Right ventricle myocardium superior (tissue), 1 donor: Measurements from ENCODE around the gene ALG1. TPM values are rescaled to one million over a fixed set of nuclear protein-coding genes. Genes with fewer than 3 reads are reported as not detected.
"Not testable (repeated sequence)": the region's sequence is repeated elsewhere in the genome, so short reads cannot be mapped to it uniquely, and the experiment has no call there.

Experiments
- ATAC-seq: fragments of 200-7000 bp; cut with Tn5 transposase; one replicate; pipeline ENCODE4 v1.9.1; 2020; ENCODE audit warnings: mild to moderate bottlenecking; ENCODE audit not compliant: poor library complexity
- DNase-seq: peaks from one replicate; pipeline ENCODE4 v3.0.0-alpha.2; 2020
- intact Hi-C: fragments of 100-400 bp; cut with DNase I; formaldehyde crosslinking; loops from one replicate; pipeline ENCODE4 v1.11.2; 2022
- total RNA-seq: library from RNA; stranded (reverse); fragmentation: NEBNext Ultra II Directional; extraction: Animal tissue kit (Norgen Biotek cat#: 25700); gene quantifications from one replicate; pipeline ENCODE4 v1.2.1, GENCODE V29; 2021
- donor health status: DM: no; HTN: yes; CAD: no; lungs with severe emphysema.

Gene ALG1
- total RNA-seq, 1 donor from 2014 or later, result 8.5 TPM

- intact Hi-C loops, result no loop called here
- no peak for DNase-seq
Observed at GRCh38 chr16:5042574-5043171, 29.0 kb upstream of the ALG1 start.

GRCh38 chr16:5044011-5044540, 27.6 kb upstream of the ALG1 start:
- intact Hi-C loops, result no loop called here
- no peak for ATAC-seq
- DNase-seq, result peak; percentile 2

More at GRCh38 chr16:5042574-5043171, 29.0 kb upstream of the ALG1 start:
- ATAC-seq, result no peak

DNA sequence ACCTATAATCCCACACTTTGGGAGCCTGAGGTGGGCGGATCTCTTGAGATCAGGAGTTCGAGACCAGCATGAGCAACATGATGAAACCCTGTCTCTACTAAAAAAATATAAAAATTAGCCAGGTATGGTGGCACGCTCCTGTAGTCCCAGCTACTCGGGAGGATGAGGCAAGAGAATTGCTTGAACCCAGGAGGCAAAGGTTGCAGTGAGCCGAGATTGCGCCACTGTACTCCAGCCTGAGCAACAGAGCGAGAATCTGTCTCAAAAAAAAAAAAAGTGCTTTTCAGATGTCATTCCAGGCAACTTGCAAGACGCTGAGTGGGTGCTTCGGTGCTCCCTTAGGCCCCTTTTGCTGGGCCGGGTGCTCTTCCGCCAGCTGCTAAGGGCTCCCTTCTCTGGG, 27.1 kb upstream of the ALG1 start:
- intact Hi-C loops, ATAC-seq, DNase-seq: not testable (repeated sequence)

DNA sequence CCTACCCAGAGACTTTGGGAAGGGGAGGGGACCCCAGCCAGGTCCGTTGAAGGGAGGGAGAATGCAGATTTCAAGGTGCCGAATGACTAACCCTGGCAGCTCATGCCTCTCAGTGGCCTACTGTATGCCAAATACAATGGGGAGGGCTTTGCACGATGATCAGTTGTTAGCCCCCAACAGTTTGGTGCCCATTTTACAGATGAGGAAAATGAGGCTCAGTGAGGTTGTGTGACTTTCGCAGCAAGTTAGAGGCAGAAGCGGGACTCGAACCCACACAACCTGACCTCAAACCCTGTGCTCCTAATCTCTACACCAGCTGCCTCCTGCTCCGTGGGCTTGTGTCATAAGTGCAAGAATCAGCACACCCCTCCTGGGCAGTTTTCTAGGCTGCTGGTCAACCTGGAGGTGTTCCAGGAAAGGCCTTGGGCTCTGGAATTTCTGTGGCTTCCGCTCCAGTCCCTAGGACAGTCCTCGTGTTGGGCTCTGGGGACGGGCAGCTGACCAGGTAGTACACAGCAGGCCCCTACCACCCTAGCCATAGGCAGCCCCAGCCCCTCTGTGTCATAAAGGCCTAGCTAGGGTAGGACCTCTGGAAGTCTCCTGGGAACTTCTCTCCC, 26.0 kb upstream of the ALG1 start:
- DNase-seq, result peak; percentile 2
- intact Hi-C loops, result no loop called here
- no peak for ATAC-seq

- intact Hi-C loops, result no loop called here
- DNase-seq (no peak), ATAC-seq (no peak)
Observed at GRCh38 chr16:5046914-5047313, 24.7 kb upstream of the ALG1 start.

DNA sequence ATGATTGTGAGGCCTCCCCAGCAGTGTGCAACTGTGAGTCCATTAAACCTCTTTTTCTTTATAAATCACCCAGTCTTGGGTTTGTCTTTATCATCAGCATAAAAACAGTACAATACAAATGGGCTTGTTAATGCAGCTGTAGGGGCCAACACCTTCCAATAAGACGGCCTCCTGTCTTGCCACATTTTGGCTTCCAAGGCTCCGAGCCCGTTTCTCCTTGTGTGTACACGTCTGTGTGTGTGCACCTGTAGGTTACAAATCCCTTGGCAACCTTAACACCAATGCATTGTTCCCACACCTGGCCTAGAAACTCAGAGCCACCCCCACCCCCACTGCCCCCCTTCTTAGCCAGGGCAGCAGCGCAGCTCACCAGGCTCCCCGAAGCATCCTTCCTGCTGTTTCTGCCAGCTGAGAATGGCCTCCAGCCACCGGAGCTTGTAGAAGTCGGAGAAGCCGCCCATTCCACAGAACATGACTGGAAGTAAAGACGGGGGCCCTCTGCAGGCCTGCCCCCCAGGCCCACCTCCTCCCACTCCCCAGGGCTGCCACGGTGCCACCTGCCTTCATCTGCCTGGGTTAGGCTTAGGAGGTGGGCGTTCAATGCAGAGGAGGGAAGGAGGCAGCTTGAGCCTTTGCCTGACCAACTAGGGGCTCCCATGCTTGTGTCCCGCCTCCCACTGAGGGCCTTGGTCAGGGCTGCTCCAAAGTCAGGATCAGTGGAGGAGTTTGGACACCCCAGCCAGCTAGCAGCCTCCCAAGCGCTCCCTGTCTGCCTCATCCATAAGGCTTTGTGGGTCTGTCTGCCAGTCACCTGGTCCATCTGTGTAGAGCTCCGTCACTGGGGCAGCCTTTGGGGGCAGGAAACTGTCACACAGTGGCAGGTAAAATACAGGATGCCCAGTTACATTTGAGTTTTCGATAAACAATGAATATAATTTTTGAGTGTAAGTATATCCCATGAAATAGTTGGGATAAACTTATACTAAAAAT, 16.5 kb upstream of the ALG1 start:
- ATAC-seq (no peak), DNase-seq (peak; percentile 37)
- intact Hi-C loops, result no loop called here

DNA sequence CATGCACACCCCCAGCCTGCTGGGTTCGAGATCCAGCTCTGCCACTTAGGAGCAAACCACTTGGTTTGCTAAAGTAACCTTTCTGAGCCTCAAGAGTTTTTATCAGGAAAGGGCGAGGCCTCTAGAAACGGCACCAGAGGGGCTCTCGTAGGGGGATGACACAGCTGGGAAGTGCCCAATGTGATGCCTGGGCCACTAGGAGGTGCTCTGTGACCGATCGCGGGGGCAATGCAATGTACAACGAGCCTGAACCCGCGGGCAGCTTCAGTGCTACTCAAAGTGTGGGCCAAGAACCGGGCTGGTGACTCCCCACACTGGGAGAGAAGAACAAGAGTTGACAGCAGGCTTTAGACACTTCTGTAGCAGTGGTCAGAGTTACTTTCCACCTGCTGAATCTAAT, 15.3 kb upstream of the ALG1 start:
- intact Hi-C loops, result no loop called here
- DNase-seq (peak; percentile 37), ATAC-seq (no peak)

DNA sequence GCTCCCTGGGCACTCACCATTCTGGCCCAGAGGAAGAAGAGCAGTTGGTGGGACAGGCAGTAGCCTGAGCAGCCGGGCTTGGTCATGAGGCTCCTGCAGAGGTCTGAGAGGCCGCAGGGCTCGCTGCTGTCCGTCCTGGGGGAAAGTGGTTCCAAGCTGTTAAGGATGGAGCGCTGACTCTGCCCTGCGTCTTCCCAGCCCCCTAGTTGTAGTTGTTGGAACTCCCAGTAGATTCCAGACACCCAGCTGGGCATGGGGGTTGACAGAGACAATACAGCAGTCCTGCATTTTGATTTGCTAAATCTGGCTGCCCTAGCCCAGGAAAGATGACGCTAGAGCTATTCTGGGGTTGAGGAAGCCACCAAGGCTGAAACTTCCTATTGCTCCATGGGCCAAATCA, 13.2 kb upstream of the ALG1 start:
- ATAC-seq, result no peak
- no peak for DNase-seq
- intact Hi-C loops, result no loop called here

GRCh38 chr16:5059386-5060072, 12.1 kb upstream of the ALG1 start:
- intact Hi-C loops, result no loop called here
- DNase-seq (peak; percentile 10), ATAC-seq (no peak)

DNA sequence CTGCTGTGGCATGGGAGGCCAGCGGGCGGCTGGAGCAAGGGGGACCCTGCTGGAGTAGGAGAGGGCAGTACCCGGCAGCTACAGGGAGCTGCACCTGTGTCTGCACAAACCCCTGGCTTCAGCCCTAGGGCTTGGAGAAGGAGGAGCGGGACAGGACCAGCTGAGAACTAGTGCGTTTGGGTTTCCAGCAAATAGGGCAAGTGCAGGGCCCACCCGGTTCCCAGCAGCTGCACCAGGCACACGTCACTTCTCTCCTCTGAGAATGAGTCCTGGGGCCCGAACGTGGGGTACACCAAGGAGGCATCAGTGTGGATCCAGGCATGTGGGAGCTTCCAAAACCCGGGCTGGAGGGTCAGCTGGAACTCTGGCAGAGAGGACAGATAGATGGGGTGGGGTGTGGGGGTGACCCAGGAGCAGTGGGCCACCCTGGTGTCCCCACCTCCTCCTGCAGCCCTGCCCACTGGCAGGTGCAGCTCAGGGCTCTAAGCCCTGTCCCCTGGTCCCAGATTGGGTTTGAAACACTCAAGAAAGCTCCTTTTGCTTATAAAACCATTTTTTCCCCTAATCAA, 11.5 kb upstream of the ALG1 start:
- DNase-seq (peak; percentile 14), ATAC-seq (no peak)
- intact Hi-C loops, result no loop called here

GRCh38 chr16:5062051-5062450, 9.6 kb upstream of the ALG1 start:
- intact Hi-C loops, result no loop called here
- DNase-seq (peak; percentile 25), ATAC-seq (no peak)

- intact Hi-C loops, result no loop called here
- no peak for ATAC-seq
- DNase-seq, result peak; percentile 20
Observed at GRCh38 chr16:5062790-5063765, 8.6 kb upstream of the ALG1 start.

DNA sequence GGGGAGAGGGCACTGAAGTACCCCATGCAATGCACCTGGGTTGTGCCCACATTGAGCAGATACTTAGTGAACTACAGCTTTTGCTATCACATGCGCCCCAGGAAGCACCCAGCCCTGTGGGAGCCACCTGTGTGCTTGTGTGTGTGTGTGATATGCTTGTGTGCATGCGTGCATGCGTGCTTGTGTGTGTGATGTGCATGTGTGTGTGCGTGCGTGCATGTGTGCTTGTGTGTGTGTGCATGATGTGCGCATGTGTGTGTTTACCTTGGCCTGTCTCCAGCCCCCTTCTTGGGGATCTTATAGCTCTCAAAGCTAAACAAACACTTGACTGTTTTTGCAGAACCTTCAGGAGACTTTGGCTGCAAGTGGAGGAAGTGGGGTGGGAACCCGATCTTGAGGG, 6.7 kb upstream of the ALG1 start:
- ATAC-seq, result no peak
- DNase-seq, result peak; percentile 15
- intact Hi-C loops, result no loop called here

DNA sequence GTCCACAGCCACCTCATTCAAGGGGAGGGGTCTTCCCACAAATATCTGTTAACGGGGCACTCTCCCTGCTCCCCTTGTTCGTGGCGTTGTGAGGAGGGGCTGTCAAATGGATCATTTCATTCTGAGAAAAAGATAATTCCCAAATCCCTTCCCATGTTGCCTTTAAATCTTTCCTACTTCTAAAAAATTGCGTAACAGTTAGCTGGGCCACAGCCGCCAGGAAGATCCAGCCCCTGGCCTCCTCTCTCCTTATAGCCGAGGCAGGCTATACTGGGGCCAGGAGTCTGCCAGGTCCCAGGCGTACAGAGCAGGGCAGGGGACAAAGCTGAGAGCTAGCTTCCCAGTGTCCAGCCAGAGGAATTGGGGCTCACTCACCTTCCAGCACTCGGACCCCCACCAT, 6.3 kb upstream of the ALG1 start:
- intact Hi-C loops, result no loop called here
- DNase-seq (peak; percentile 36), ATAC-seq (peak; percentile 46)

GRCh38 chr16:5065813-5066212, 5.8 kb upstream of the ALG1 start, which contains the start of gene C16orf89:
TSS of gene C16orf89 (minus strand) at chr16:5065956. CDS start at chr16:5065908, 48 bp downstream.
- intact Hi-C loops, result no loop called here
- ATAC-seq (no peak), DNase-seq (peak; percentile 57)

DNA sequence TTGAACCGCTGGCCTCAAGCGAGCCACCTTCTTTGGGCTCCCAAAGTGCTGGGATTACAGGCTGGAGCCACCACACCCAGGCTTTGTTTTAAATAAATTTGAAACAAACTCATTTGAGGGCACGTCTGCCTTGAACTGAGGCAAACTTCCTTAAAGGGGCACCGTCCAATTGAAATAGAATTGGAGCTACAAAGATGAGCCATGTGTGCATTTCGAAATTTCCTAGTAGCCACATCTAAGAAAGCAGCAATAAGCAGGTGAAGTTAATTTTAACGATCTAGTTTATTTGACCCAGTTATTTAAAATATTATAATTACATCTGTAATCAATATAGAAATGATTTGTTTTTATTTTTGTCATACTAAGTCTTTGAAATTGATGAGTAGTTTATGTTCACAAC, 5.1 kb upstream of the ALG1 start:
- intact Hi-C loops, result no loop called here
- ATAC-seq, result no peak
- no peak for DNase-seq

- ATAC-seq (no peak), DNase-seq (peak; percentile 6)
- intact Hi-C loops, result no loop called here
Observed at GRCh38 chr16:5069048-5069447, 2.6 kb upstream of the ALG1 start.
